ENCODE results near the gene C14orf93.

C14orf93 gene

DNA sequence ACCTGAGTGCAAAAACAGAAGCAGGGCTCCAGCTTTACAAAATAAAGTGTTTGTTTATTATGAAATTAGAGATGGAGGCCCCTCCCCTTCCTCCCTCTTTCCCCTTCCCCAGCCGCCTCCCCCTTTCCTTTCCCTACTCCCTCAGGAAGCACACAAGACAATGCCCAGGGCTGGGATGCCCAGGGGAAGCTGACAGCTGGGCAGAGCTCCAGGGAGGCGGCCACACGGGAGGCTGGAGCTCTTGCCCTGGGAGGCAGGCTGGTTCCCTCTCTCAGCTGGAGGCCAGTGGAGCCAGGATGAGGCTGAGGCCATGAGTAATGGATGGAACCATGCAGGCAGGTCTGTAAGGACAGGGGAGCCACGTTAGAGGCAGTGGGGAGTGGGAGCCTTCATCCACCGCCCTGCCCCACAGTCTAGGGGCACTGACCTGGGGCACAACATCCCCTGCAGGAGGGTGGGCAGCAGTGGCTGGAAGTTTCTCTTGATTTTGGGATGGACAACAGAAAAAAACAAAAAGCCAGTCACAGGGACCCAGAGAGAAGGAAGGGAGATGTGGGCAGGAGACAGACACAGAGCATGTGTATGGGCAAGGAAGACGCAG lies 37.2 kb upstream of the C14orf93 start:
- H3K9me2 ChIP-seq (replicated peaks; ENCODE audit: low read depth, low read length), result no peaks in the 10 kb centered on the region
- H3K4me1 ChIP-seq (ENCODE audit: insufficient read depth, low read length, poor library complexity, severe bottlenecking), result no peaks in the 10 kb centered on the region
- H3K27me3 ChIP-seq (ENCODE audit: insufficient read depth, low read length, poor library complexity, severe bottlenecking), result no peaks in the 10 kb centered on the region
- H3K4me3 ChIP-seq (ENCODE audit: low read length, poor library complexity, severe bottlenecking), result no peak overlapping the region
- no peaks in the 10 kb centered on the region for H3K9me3 ChIP-seq (ENCODE audit: insufficient read depth, low read depth, low read length)
- H3F3A ChIP-seq (ENCODE audit: low read depth), result no peaks in the 10 kb centered on the region
- TF ChIP-seq, protein P1, sequence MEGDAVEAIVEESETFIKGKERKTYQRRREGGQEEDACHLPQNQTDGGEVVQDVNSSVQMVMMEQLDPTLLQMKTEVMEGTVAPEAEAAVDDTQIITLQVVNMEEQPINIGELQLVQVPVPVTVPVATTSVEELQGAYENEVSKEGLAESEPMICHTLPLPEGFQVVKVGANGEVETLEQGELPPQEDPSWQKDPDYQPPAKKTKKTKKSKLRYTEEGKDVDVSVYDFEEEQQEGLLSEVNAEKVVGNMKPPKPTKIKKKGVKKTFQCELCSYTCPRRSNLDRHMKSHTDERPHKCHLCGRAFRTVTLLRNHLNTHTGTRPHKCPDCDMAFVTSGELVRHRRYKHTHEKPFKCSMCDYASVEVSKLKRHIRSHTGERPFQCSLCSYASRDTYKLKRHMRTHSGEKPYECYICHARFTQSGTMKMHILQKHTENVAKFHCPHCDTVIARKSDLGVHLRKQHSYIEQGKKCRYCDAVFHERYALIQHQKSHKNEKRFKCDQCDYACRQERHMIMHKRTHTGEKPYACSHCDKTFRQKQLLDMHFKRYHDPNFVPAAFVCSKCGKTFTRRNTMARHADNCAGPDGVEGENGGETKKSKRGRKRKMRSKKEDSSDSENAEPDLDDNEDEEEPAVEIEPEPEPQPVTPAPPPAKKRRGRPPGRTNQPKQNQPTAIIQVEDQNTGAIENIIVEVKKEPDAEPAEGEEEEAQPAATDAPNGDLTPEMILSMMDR (conservative IDR thresholded peaks at IDR 0.05; ENCODE audit: low read length), result no peak
- TF ChIP-seq EZH2phosphoT487 (IDR thresholded peaks at IDR 0.05; ENCODE audit: borderline replicate concordance), result no peak
- no peak overlapping the region for H3K9ac ChIP-seq (ENCODE audit: low read depth, low read length, poor library complexity, severe bottlenecking)
- H4K20me1 ChIP-seq (ENCODE audit: insufficient read depth, low read length, poor library complexity, severe bottlenecking), result no peaks in the 10 kb centered on the region
- H3K79me2 ChIP-seq (ENCODE audit: insufficient read depth, low read length), result no peaks in the 10 kb centered on the region
- no peaks in the 10 kb centered on the region for H3K36me3 ChIP-seq (ENCODE audit: insufficient read depth, low read length)
- no peak overlapping the region for H2AFZ ChIP-seq (ENCODE audit: low read length)
- no peak overlapping the region for H3K4me2 ChIP-seq (ENCODE audit: low read depth, low read length, poor library complexity, severe bottlenecking)

DNA sequence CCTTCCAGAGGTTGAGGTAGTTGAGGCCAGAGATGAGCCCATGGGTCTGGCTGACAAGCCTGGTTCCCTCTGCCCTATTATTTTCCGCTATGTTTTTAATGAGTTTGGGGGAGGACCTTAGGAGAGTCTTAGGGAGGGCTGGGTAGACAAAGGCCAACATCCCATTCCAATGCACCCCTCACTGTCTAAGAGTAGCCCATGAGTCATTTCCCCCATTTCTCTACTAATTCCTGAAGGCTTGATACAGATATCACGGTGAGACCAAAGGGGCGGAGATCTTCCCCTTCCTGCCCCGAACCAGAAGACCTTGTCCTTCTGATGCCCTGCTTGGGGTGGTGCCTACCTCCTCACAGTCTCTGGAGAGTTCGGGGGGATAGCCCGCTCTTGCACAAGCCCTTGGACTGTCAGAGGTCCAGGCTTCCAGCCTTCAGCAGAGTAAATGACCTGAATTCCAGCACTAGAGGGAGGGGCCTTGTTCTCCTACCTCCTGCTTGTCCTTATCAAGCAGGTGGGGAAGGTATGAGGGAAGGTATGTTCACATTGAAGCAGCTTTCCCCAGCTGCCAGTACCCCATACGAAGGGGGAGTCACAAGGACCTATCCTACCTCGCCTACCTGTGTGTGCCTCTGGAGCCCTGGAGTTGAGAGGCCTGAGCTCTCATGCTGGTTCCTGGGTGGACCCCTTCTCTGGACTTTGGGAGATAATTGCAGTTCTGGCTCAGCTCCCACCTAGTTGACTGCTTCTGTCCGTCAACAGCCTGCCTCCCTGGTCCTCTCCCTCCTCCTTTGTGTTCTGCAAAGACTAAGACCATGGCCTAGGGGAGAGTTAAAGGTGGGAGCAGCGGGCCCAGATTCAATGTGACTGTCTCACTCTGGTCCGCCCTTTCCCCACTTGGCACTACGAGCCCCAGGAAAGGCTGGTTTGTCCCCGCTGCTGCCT lies 35.7 kb upstream of the C14orf93 start:
- Histone ChIP-seq H3K4me1 (ENCODE audit: insufficient read depth, low read length, poor library complexity, severe bottlenecking) (no peaks in the 10 kb centered on the region), H3F3A (ENCODE audit: low read depth) (no peaks in the 10 kb centered on the region), H2AFZ (ENCODE audit: low read length) (no peak overlapping the region), H3K36me3 (ENCODE audit: insufficient read depth, low read length) (no peaks in the 10 kb centered on the region), H3K4me3 (ENCODE audit: low read length, poor library complexity, severe bottlenecking) (no peak overlapping the region), H3K9me2 (replicated peaks; ENCODE audit: low read depth, low read length) (no peaks in the 10 kb centered on the region), H3K79me2 (ENCODE audit: insufficient read depth, low read length) (no peaks in the 10 kb centered on the region), H3K27me3 (ENCODE audit: insufficient read depth, low read length, poor library complexity, severe bottlenecking) (no peaks in the 10 kb centered on the region), H4K20me1 (ENCODE audit: insufficient read depth, low read length, poor library complexity, severe bottlenecking) (no peaks in the 10 kb centered on the region), H3K4me2 (ENCODE audit: low read depth, low read length, poor library complexity, severe bottlenecking) (no peak overlapping the region), H3K9ac (ENCODE audit: low read depth, low read length, poor library complexity, severe bottlenecking) (no peak overlapping the region), H3K9me3 (ENCODE audit: insufficient read depth, low read depth, low read length) (no peaks in the 10 kb centered on the region)
- no peak for TF ChIP-seq EZH2phosphoT487 (IDR thresholded peaks at IDR 0.05; ENCODE audit: borderline replicate concordance)
- TF ChIP-seq, protein P1 (conservative IDR thresholded peaks at IDR 0.05; ENCODE audit: low read length), result no peak

DNA sequence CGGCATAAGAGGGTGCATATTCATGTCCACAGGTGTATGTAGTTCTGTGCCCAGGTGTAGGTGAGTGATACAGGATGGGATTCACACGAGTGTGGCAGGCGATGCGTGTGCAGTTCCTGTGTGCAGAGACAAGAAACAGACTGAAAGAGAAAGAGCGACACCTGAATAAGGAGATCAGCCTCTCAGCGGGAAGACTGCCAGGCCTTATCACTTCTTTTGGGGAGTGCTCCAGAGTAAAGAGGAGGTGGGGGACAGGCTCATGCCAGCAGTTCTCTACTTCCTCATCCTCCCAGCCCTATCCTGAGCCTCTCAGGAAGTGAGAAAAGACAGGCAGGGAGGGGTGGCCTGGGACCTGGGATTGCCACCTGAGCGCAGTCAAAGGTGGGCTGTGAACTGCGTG lies 34.9 kb upstream of the C14orf93 start:
- no peak overlapping the region for H2AFZ ChIP-seq (ENCODE audit: low read length)

More for the DNA sequence above, 34.9 kb upstream of the C14orf93 start:
- Histone ChIP-seq H3K36me3 (ENCODE audit: insufficient read depth, low read length) (no peaks in the 10 kb centered on the region), H3K4me1 (ENCODE audit: insufficient read depth, low read length, poor library complexity, severe bottlenecking) (no peaks in the 10 kb centered on the region), H3K79me2 (ENCODE audit: insufficient read depth, low read length) (no peaks in the 10 kb centered on the region), H3K9me3 (ENCODE audit: insufficient read depth, low read depth, low read length) (no peaks in the 10 kb centered on the region), H3K9me2 (replicated peaks; ENCODE audit: low read depth, low read length) (no peaks in the 10 kb centered on the region), H3F3A (ENCODE audit: low read depth) (no peaks in the 10 kb centered on the region), H3K27me3 (ENCODE audit: insufficient read depth, low read length, poor library complexity, severe bottlenecking) (no peaks in the 10 kb centered on the region), H3K9ac (ENCODE audit: low read depth, low read length, poor library complexity, severe bottlenecking) (no peak overlapping the region), H3K4me2 (ENCODE audit: low read depth, low read length, poor library complexity, severe bottlenecking) (no peak overlapping the region), H3K4me3 (ENCODE audit: low read length, poor library complexity, severe bottlenecking) (no peak overlapping the region), H4K20me1 (ENCODE audit: insufficient read depth, low read length, poor library complexity, severe bottlenecking) (no peaks in the 10 kb centered on the region)
- TF ChIP-seq, protein P1 (conservative IDR thresholded peaks at IDR 0.05; ENCODE audit: low read length), result no peak
- TF ChIP-seq EZH2phosphoT487 (IDR thresholded peaks at IDR 0.05; ENCODE audit: borderline replicate concordance), result no peak
